Breast epithelium (tissue), 4 donors: ENCODE measurements around the gene APBB2. TPM values are rescaled to one million over a fixed set of nuclear protein-coding genes. Genes with fewer than 3 reads are reported as not detected.

ENCODE experiments used
- DNase-seq, 2 donors: peaks; one replicate each; pipeline ENCODE4 v3.0.0-alpha.2; 2019; ENCODE audit warnings: low spot score in 2 of 2
- H3K27ac ChIP-seq, 2 donors: fragments of 200-600 bp; sonication (generic) in 1 of 2; one replicate each; pipeline ENCODE4 v1.5.1; 2016 to 2019; ENCODE audit warnings: mild to moderate bottlenecking in 1 of 2
- H3K27me3 ChIP-seq, 2 donors: fragments of 200-600 bp; sonication (generic) in 1 of 2; one replicate each; pipeline versions ENCODE4 v1.5.1 to v1.6.0; 2017 to 2019; ENCODE audit warnings: control low read depth in 1 of 2, mild to moderate bottlenecking in 1 of 2
- H3K36me3 ChIP-seq: fragments of 200-600 bp; one replicate; pipeline ENCODE4 v1.5.1; 2019
- H3K4me1 ChIP-seq, 2 donors: fragments of 200-600 bp; sonication (generic); one replicate each; pipeline ENCODE4 v1.5.1; 2016 to 2019; ENCODE audit warnings: control low read depth in 1 of 2
- H3K4me3 ChIP-seq, 3 donors: fragments of 200-600 bp; sonication (generic); 1 replicate in 2 of 3; 2 replicates in 1 of 3; pipeline ENCODE4 v1.5.1; 2016 to 2019; ENCODE audit warnings: mild to moderate bottlenecking in 3 of 3, moderate library complexity in 2 of 3
- H3K9me3 ChIP-seq, 2 donors: fragments of 200-600 bp; sonication (generic) in 1 of 2; one replicate each; pipeline ENCODE4 v1.5.1; 2016 to 2019; ENCODE audit warnings: control low read depth in 1 of 2
- CTCF ChIP-seq, 3 donors: fragments of 450-650 bp; IDR thresholded peaks; one replicate each; pipeline ENCODE4 v1.5.1; 2016 to 2017; ENCODE audit warnings: antibody characterized with exemption in 3 of 3, mild to moderate bottlenecking in 3 of 3, moderate library complexity in 3 of 3
- POLR2A ChIP-seq: fragments of 450-650 bp; IDR thresholded peaks from one replicate; pipeline ENCODE4 v1.6.1; 2016; ENCODE audit warnings: antibody characterized with exemption, mild to moderate bottlenecking, moderate library complexity
- POLR2AphosphoS5 ChIP-seq, 3 donors: sonication (generic); formaldehyde crosslinking; IDR thresholded peaks; one replicate each; pipeline ENCODE4 v1.6.1; 2017; ENCODE audit warnings: antibody characterized with exemption in 3 of 3
- intact Hi-C: fragments of 100-400 bp; cut with DNase I; formaldehyde crosslinking; loops from one replicate; pipeline ENCODE4 v1.15.1; 2023; ENCODE audit warnings: low total_unique reads
- total RNA-seq, 3 donors: library from RNA; depleted of rRNA; stranded (reverse); fragments of >200 nt; gene quantifications; one replicate each; pipeline ENCODE4 v1.1.0, GENCODE V29; 2016

Gene APBB2
- total RNA-seq, 3 donors from 2014 or later = 87.4 to 192 (median 153) TPM

DNA sequence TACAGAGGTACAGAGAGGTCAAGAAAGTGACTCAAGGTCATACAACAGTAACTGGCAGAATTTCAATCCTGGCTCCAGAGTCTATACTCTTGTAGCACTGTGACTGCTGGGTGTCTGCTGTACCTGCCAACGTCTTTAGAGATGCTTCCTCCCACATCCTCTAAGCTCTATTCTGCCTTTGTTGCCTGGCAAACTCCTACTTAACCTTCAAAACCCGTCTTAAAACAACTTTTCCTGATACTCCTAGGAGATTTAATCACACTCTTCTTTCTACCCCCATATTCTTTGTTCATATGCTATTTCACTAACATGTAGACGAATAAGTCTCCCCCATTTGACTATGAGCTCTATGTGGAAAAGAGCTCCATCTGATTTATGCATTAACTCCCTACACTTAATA is 16.8 kb downstream of the APBB2 start:
- H3K4me3 ChIP-seq = no peak overlapping the region
- H3K4me1 ChIP-seq = no peaks in the 10 kb centered on the region
- H3K36me3 ChIP-seq = no peaks in the 10 kb centered on the region
- no peaks in the 10 kb centered on the region for H3K27me3 ChIP-seq
- H3K9me3 ChIP-seq = no peaks in the 10 kb centered on the region
- intact Hi-C loops = loop anchor here (5.0 kb wide), 1 partner anchor 1450 kb away; no protein-coding TSS in a partner anchor
- H3K27ac ChIP-seq = peak overlapping the region in 1 of 2 donors; percentile 44
- TF ChIP-seq POLR2AphosphoS5 (IDR thresholded peaks at IDR 0.05) (no peak), CTCF (IDR thresholded peaks at IDR 0.05) (no peak), POLR2A (no peak)
- no peak for DNase-seq

DNA sequence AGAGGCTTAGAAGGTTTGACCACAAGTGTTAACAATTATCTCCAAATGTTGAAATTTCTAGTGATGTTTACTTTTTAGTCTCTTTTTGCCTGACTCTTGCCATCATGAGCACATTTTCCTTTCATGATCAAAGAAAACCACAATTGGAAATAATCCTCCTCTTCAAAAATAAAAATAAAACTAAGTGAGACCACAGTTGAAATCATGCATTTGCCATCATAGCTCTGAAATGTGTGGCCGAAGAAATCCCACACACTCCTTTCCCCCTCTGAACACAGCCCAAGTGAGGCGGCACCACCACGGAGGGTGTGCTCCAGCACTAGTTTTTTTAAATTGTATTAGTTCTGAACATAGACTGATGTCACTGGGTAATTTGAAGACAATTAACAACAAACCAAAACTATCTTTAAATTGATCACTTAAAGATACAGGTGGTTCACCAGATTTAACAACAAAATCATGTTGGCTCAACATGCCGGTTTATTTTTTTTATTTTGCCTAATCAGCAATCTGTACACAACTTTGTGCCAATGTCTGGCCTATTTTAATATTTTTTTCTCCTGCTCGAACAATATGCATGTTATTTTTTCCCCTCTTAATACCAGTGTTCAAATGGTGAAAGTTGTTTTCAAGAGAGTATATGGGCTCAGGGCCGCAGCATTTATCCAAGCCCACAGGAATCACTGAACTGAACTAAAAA is 17.6 kb downstream of the APBB2 start:
- Histone ChIP-seq H3K27me3 (no peaks in the 10 kb centered on the region), H3K4me3 (no peak overlapping the region), H3K27ac (peak overlapping the region in 1 of 2 donors; percentile 44), H3K36me3 (no peaks in the 10 kb centered on the region), H3K9me3 (no peaks in the 10 kb centered on the region), H3K4me1 (no peaks in the 10 kb centered on the region)
- TF ChIP-seq POLR2AphosphoS5 (IDR thresholded peaks at IDR 0.05) = no peak
- intact Hi-C loops = loop anchor here (5.0 kb wide), 1 partner anchor 1449 kb away; no protein-coding TSS in a partner anchor
- DNase-seq = no peak

DNA sequence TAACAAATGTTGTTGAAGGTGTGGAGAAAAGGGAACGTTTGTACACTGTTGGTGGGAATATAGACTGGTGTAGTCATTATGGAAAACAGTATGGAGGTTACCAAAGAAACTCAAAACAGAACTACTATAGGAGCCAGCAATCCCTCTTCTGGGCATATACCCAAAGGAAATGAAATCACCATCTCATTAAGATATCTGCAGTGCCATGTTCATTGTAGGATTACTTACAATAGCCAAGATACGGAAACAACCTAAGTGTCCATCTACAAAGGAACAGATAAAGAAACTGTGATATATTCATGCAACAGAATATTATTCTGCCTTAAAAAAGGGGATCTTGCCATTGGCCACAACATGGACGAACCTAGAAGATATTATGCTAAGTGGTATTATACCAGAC is 22.2 kb downstream of the APBB2 start:
- no peaks in the 10 kb centered on the region for H3K27me3 ChIP-seq
- H3K4me3 ChIP-seq = no peak overlapping the region
- H3K4me1 ChIP-seq = no peaks in the 10 kb centered on the region
- no peaks in the 10 kb centered on the region for H3K36me3 ChIP-seq
- no peak for DNase-seq
- H3K27ac ChIP-seq = no peak overlapping the region
- TF ChIP-seq POLR2A (no peak), POLR2AphosphoS5 (IDR thresholded peaks at IDR 0.05) (no peak), CTCF (IDR thresholded peaks at IDR 0.05) (no peak)
- intact Hi-C loops = no loop called here
- no peaks in the 10 kb centered on the region for H3K9me3 ChIP-seq

DNA sequence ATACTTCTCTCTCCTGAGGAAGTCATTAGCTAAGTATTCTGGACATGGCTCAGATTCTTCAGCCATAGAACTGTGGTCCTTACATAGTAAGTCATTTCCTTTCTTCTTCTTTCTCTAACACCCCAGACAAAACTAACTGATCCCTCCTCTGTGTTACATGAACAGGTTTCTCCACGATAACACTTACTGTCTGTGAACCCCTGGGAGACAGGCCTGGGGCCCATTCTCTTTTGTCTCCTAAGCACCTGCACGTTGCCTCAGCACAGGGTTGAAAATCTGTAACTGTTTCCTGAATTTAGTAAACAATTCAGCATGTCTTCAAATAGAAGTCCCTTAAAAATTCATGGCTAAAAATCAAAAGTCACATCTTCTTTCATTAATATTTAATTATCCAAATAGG is 24.7 kb downstream of the APBB2 start:
- Histone ChIP-seq H3K9me3 (no peaks in the 10 kb centered on the region), H3K4me1 (peaks cover 0 to 11% of the 10 kb centered on the region in 2 donors), H3K27me3 (no peaks in the 10 kb centered on the region), H3K36me3 (no peaks in the 10 kb centered on the region), H3K27ac (peak overlapping the region in 1 of 2 donors; percentile 28), H3K4me3 (no peak overlapping the region)
- TF ChIP-seq POLR2A = no peak
- TF ChIP-seq POLR2AphosphoS5 (IDR thresholded peaks at IDR 0.05) = no peak
- TF ChIP-seq CTCF (IDR thresholded peaks at IDR 0.05) = no peak
- intact Hi-C loops = no loop called here
- DNase-seq = no peak

GRCh38 chr4:41189076-41189475 is 25.3 kb downstream of the APBB2 start:
- Histone ChIP-seq H3K27ac (peak overlapping the region in 1 of 2 donors; percentile 28), H3K4me3 (no peak overlapping the region), H3K36me3 (no peaks in the 10 kb centered on the region), H3K27me3 (no peaks in the 10 kb centered on the region), H3K9me3 (no peaks in the 10 kb centered on the region), H3K4me1 (peaks cover 0 to 11% of the 10 kb centered on the region in 2 donors)
- no peak for DNase-seq
- TF ChIP-seq CTCF (IDR thresholded peaks at IDR 0.05) (no peak), POLR2A (no peak), POLR2AphosphoS5 (IDR thresholded peaks at IDR 0.05) (no peak)
- intact Hi-C loops = no loop called here
